ENCODE data around the gene MALSU1.

DNA sequence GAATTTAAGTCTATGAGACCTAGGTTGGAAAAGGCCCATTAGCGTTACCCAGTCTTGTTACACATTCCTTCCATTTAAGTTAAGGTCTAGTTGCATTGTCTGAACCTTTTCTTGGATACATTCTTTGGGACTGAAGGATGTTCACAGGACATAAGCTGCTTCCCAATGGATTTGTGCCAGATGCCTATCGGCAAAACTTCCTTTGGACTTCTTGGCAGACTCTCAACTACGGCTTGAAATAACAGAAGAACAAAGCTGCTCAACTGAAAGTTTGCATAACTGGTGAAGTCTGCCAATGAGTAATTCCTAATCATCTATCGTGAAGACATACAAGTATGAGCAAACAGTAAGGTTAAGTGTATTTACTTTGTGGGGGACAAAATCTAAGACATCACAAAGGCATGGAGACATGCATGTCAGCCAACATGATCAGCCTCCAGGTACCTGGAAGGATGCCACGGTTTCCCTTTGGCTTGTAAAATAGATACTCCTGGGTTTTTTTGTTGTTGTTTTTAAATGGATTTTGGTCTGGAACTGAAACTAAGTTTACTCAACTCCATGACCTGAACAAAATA, 35.4 kb downstream of the MALSU1 start:
- TF ChIP-seq, protein P1, sequence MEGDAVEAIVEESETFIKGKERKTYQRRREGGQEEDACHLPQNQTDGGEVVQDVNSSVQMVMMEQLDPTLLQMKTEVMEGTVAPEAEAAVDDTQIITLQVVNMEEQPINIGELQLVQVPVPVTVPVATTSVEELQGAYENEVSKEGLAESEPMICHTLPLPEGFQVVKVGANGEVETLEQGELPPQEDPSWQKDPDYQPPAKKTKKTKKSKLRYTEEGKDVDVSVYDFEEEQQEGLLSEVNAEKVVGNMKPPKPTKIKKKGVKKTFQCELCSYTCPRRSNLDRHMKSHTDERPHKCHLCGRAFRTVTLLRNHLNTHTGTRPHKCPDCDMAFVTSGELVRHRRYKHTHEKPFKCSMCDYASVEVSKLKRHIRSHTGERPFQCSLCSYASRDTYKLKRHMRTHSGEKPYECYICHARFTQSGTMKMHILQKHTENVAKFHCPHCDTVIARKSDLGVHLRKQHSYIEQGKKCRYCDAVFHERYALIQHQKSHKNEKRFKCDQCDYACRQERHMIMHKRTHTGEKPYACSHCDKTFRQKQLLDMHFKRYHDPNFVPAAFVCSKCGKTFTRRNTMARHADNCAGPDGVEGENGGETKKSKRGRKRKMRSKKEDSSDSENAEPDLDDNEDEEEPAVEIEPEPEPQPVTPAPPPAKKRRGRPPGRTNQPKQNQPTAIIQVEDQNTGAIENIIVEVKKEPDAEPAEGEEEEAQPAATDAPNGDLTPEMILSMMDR (IDR thresholded peaks at IDR 0.05) = no peak
- no peak for TF ChIP-seq EZH2phosphoT487 (IDR thresholded peaks at IDR 0.05)
- no peak for TF ChIP-seq EZH2 (IDR thresholded peaks at IDR 0.05)
